Stimulated activated CD8-positive, alpha-beta memory T cell treated with anti-CD3 and anti-CD28 coated beads, Interleukin-4, amount 100 ng/mL, for 24 hours (primary cell): ENCODE results near the gene INTS2.
"Not testable (repeated sequence)": the region's sequence is repeated elsewhere in the genome, so short reads cannot be mapped to it uniquely, and the experiment has no call there.

Experiments used
- DNase-seq: peaks from one replicate; pipeline ENCODE4 v3.0.0-alpha.2; 2020; ENCODE audit warnings: low read depth

The INTS2 gene

DNA sequence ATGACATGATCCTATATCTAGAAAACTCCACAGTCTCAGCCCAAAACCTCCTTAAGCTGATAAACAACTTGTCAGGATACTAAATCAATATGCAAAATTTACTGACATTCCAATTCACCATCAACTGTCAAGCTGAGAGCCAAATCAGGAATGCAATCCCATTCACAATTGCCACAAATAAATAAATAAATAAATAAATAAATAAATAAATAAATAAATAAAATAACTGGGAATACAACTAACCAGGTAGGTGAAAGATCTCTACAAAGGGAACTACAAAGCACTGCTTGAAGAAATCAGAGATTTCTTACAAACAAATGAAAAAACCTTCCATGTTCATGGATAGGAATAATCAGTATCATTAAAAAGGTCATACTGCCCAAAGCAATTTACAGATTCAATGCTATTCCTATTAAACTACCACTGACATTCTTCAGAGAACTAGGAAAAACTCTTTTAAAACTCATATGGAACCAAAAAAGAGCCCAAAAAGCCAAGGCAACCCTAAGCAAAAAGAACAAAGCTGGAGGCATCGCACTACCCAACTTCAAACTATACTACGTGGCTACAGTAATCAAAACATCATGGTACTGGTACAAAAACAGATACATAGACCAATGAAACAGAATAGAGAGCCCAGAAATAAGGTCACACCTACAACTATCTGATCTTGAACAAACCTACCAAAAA lies 102.2 kb downstream of the INTS2 start:
- no peak for DNase-seq

DNA sequence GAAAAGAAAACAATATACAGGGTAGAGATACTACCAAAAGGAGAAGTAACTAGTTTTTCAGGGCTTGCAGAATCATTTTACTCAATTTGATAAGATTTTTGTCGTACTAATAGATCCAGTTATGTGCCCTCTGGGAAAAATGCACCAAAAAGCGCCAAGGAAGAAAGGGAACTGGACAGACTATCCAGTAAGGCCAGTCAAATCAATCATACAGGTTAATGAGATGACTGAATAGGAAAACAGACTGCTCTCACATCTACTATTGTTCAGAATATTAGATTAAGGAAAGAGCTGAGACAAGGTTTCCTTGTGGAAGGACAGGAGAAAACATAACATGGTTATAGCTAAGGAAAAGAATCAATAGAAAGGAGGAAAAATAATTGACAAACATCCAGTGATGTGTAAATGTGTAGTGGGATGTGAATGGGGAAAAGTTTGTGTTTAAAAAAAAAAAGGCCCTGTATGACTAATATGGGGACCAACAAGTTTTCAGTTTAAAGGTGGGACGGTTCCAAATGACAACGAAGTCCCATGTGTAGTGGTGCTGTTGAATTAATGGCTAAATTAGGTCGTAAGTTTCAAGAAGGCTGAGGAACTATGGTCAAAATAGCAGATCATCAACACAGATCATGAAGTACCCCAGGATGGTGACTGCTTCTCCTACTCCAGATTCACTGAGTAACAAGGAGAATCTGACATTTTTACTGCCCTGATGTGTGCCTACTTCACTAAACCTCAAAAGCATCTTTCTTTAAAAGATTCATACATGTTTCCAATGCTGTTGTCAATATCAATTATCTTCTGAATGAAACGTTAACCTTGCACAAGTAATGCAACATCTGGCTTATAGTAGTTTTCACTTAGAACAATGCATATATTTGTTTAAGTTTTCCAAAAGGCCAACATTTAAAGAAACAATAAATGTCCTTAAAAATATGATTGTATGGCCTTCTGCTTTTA lies 105.2 kb downstream of the INTS2 start:
- no peak for DNase-seq

DNA sequence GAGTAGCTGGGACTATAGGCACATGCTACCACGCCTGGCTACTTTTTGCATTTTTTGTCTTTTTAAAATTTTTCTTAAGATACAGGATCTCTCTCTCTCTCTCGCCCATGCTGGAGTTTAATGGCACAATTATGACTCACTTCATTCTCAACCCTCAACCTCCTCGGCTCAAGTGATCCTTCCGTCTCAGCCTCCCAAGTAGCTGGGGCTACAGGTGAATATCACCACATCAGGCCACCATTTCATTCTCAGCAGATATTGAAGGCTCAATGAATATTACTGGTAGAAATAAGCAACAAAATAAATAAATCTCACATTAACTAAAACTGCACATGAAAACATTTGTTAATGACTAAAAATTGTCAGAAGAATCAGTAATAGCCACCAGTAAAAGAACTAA lies 106.1 kb downstream of the INTS2 start:
- DNase-seq, result no peak

DNA sequence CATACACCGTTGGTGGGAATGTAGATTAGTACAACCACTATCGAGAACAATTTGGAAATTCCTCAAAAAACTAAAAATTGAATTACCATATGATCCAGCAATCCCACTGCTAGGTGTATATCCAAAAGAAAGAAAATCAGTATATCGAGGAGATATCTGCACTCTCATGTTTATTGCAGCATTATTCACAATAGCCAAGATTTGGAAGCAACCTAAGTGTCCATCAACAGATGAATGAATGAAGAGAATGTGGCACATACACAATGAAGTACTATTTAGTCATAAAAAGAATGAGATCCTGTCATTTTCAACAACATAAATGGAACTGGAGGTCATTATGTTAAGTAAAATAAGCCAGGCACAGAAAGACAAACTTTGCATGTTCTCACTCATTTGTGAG lies 108.5 kb downstream of the INTS2 start:
- not testable (repeated sequence) for DNase-seq

DNA sequence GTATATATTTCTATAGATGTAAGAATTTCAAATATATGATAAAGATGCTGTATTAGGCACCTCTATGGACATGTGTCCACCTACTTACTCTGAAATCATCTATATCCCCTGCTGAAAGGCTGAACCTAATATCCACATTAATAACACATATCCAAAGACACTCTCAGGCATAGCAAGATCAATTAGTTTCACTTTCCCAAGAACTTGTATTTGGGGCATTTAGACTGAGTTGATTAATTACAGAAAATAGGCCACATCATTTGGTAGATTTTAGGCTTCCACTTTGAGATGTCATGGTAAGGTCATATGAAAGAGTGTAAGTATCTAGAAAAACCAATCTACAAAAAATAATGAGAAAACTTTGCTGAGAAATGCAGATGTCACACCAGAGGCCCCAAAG lies 109.6 kb downstream of the INTS2 start:
- DNase-seq, result no peak

DNA sequence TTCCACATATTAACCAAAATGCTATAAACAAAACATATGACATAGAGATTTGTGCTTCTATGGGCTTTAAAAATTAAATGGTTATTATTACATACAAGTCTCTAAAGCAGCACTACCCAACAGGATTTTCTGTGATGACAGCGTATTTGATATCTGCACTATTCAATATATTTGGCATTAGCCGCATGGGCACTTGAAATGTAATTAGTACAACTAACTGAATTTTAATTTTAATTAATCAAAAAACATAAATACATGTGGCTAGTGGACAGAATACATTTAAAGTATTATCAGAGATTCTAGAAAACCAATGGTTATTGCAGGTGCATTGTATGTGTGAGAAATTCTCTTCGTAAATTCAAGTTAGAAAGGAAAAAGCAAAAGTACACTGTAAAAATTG lies 110.3 kb downstream of the INTS2 start:
- DNase-seq, result no peak

DNA sequence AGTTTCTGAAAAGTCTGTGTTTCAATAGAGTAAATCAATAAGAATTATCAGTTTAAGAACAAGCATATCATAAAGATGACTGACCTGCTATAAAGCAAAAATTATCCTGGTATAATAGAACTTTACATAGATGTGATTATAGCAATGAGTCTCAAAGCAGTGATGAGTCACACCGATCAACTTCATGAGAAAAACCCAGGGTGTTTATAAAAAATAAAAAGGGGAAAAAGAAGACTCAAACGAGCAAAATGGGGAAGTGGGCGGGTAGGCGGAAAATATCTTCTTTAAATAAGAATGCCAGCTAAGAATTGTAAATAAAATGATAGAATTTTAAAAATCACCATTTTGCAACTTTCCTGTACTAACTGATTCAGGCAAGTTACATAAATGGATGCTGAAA lies 111.2 kb downstream of the INTS2 start:
- no peak for DNase-seq

DNA sequence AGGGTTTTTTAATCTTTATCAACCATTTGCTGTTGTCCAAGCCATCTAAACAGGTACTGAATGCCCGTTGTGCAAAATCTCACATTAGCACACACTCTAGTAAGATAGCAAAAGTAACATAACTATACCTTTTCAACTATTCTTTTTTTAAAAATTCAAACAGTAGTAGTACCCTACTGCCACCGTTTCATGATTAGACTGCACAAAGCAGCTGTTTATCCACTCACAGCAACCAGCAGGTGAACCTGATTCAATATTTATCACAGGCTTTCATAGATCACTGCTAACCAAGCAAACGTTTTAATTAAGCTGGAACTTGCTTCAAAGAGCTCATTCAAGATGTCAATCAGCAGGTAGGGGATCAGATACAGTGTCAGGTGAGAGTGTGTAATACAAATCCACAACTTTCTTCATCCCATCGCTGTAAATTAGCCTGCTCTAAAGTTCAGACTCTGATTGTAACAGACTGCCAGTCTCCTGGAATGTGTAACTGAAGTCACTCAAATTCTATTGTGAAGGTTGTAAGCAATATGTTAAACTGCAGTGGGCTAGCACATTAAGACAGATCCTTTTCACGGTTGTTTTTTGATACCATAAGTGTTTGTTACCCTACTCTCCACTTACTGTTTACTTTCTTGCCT lies 111.8 kb downstream of the INTS2 start:
- no peak for DNase-seq
